ENCODE measurements around the gene C20orf202. TPM values are rescaled to one million over a fixed set of nuclear protein-coding genes. Genes with fewer than 3 reads are reported as not detected.

The C20orf202 gene
- polyA plus RNA-seq (ENCODE audit: insufficient read length in 10 of 10), result under 1 TPM; 0.27 to 0.86 (median 0.49) TPM
- long read RNA-seq, donor 1, result 0 reads
- long read RNA-seq, donor 2, result 0 reads
- long read RNA-seq, donor 3, result 0 reads
- long read RNA-seq, donor 4, result 0 reads
- long read RNA-seq, donor 5, result 0 reads
- long read RNA-seq, donor 6, result 0 reads
- long read RNA-seq, donor 7, result 0 reads
- long read RNA-seq, donor 8, result 0 reads
- long read RNA-seq, donor 9, result 0 reads

DNA sequence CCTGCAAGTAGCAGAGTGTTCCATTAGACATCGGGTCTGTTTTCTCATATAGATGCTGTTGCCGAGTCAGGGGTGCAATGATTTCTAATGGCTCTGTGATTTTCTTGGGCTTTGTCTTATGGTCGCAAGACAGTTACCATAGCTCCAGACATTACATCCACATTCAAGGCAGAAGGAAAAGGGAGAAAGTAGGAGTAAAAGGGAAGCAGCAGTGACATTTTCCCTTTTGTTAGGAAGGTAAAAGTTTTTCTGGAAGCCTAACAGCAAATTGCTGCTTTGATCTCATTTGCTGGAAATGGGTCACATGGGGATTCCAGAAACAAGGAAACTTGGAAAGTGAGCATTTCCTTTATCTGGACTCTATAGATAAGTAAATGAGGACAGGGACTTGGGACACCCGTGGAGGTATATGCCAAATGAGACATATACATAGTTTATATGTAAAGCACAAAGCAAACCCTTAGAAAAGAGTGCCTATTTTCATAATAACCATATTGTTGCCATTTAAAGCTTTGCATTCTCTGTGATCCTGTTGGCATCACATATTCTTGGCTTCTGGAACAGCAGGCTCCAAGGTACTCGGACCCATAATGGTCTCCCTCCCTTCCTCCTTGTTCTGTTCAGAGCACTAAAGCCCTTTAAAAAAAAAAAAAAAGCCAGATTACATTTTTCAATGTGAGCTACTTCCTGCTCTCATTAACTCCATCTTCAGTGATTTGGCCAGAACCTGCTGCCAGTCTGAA, at the start of gene C20orf202:
Gene C20orf202 (plus strand): TSS at position 693 of the 743 bp plus-strand sequence. CDS start 132 bp downstream, outside the sequence.
- DNase-seq, result no peak

DNA sequence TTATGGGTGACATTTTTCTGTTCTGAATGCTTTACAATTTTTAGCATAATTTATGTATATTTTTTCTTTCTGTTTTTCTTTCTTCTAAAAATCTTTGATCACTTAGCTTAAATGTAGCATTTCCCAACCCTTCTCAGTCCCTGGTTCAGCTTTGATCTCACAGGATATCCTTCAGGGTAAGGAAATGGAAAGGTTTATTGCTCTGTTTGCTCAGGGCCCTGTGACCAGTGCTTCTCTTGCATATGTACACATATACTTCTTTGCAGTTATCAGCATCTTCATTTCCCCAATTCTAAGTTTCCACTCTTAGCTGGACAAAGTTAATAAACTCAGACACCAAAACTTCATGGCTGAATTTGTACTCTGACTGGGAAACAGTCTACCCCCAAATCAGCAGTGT, 49.0 kb upstream of the C20orf202 start:
- DNase-seq, result no peak

DNA sequence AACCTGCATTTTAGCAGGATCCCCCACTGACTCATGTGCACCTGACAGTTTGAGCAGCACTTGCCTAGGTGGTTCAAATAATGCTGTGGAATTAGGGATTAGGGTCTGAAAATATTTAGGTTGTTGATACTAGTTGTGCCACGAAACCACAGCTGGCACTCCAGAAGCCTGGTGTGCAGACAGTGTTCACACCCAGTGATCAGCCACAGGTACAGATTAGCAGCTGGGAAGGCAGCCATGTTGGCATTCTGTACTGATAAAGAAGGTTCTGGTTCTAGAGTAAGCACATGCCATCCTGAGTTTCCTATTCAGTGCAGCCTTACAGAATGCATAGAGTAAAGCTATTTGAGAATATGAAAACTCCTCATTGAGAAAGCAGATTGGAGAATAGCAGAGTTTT, 48.6 kb upstream of the C20orf202 start:
- no peak for DNase-seq

DNA sequence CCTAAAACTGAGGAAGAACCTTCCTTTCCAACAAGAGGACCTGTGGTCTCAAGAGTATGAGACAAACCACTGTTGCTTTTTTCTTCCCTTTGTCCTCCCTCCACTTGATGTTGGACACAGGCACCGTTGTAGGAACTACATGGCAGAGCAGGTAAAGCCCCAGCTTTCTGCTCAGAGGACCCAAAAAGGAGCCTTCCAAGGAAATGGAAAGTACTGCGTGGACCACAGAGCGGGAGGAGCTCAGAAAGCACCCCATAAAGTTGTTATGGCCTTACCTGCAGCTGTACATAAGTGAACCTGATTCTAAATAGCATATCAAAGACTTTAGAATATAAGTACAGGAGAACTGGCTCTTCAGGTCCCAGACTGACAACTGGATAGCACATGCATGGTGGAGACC, 47.9 kb upstream of the C20orf202 start:
- no peak for DNase-seq

DNA sequence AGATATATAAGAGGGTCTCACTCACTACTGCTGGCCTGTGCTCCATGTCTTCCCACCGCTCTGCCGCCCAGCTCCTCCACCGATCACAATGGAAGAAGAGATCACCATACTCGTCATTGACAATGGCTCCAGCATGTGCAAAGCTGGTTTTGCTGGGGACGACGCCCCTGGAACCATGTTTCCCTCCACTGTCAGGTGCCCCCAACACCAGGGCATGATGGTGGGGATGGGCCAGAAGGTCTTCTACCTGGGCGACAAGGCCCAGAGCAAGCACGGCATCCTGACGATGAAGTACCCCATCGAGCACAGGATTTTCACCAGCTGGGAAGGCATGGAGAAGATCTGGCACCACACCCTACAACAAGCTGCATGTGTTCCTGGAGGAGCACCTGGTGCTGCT, 42.8 kb upstream of the C20orf202 start:
- no peak for DNase-seq

DNA sequence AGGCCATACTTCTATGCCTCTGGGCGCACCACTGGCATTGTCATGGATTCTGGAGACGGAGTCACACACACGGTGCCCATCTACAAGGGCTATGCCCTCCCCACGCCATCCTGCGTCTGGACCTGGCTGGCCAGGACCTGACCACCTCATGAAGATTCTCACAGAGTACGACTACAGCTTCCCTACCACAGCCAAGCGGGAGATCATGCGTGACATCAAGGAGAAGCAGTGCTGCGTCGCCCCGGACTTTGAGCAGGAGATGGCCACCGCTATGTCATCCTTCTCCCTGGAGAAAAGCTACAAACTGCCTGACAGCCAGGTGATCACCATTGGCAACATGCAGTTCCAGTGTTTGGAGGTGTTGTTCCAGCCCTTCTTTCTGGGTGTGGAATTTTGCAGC, 42.3 kb upstream of the C20orf202 start:
- DNase-seq, result no peak

DNA sequence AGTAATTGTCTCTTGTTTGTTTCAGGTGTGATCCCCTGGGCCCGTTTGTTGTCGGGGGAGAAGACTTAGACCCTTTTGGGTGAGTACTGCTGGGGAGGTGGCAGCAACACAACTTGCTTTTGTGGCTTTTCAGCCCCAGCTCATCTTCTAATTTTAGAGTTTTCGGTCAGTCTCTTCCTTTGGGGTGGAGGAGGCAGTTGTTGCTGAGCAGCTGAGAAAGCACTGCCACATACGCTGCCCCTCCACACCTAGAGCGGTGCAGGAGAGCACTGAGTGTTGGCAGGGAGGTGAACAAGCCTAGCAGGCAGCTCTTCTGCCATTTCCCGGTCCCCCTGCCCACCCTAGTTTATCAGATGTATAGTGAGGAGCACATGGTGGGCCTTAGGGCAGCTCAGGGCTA, 40.1 kb upstream of the C20orf202 start:
- no peak for DNase-seq

DNA sequence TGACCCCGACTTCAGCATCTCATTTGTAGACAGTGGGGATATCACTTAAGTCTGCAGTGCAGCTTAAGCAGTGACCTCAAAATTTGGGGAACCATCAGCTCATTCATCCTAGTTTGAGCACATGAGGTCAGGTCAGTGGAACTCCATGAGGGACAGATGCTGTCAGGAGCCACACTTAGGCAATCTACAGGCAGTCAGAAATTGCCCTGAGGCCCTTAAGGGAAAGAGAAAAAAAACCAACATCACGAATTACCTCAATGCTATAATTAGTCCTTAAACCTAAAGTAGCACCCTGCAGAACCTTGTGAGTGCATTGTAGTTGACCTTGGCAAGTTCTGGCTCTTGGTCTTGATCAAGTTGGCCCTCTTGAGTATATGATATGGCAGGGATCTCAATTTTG, 39.6 kb upstream of the C20orf202 start:
- DNase-seq, result no peak

DNA sequence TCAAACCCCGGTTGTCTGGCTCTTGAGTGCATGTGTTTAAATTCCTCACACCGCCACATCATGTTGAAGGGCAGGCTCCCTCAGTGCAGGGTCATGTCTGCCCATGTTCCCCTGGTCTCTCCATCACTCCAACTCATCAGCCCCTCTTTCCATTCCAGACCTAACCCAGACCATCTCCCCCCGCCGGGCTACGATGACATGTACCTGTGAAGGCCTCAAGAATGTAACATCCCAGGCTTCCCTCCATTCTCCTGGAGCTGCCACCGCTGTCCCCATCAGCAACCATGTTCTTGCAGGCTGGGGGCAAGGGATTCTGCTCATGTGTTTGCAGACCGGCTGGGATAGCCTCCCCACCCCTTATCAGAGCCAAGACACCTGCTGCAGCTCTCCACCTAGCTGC, 38.4 kb upstream of the C20orf202 start:
- DNase-seq, result no peak

DNA sequence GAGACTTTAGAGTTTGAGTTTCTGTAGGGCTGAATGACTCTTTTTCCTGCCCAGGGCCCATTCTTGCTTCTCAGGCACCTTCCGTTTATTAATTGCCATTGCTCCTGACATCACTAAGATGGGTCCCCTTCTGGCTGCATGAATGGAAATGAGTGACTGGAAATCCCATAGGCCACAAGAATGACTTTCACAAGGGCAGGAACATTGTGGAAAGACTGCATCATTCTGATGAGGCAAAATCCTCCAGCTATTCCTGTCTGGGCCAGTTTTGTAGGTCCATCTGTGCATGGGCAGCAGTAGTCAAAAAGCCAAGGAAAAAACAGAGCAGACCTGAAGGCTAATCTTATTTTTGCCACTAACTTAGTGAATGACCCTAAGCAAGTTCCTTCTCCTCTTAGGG, 37.7 kb upstream of the C20orf202 start:
- DNase-seq, result no peak

DNA sequence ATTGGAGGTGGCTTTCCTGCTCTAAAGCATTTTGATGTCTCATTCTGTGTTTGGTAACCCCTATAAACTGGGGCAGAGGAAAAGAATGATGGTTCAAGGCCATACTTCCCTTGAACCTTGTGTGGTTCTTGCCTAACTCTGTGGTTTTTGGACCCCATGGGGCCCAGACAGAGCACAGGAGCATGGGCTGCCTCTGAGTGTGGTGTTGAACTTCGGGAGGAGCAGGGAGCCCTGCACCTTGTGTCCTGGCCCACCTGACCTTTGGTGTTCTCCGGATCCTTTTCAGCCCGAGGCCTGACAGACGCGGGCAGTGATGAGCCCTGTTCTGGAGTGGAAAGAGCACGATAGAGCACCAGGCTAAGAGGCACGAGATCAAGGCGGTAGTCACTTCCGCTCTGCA, 37.3 kb upstream of the C20orf202 start:
- DNase-seq, result no peak

DNA sequence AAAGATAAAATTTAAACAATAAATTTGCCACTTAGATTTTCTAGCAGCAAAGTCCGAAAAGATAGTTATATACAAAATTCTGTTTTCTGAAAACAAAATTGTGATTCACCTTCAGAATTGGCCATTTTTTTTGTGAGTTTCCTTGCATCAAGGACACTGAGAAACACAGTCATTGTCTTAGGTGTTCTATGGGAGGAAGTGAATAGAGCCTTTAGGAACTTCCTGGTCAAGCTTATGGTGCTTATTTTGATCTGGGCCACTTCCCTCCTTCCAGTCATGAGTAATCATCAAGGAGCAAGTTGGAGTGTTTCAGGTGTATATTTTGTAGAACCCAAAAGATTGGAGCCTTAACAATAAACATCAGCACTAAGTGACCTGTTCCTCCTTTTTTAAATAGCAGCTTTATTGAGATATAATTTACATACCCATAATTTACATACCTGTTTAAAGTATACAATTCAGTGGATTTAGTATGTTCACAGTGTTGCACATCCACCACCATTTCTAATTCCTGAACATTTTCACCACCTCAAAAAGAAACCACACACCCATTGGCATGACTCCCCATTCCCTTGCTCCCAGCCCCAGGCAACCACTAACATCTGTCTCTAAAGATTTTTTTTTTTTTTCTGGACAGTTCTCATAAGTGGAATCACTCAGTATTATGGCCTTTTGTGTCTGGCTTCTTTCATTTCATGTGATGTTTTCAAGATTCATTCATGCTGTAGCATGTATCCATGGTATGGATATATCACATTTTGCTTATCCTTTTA, 36.1 kb upstream of the C20orf202 start:
- DNase-seq, result no peak

DNA sequence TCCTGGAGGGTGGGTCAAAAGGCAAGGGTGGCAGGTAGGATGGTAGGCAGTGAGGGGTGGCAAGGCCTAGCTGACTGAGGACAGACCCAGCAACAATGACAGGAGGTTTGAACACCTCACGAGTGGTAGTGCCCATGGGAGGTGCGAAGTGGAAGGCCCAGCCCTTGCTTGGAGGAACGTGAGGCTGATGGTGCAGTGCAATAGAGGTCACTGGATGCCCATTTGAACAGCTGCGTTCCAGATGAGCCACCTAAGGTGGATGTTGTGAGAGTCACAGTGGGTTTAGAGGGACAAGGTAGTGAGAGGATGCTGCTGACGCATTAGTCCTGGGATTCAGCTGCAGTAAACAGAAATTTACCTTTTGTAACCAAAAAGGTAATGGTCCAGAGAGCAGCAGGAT, 34.0 kb upstream of the C20orf202 start:
- DNase-seq, result no peak

DNA sequence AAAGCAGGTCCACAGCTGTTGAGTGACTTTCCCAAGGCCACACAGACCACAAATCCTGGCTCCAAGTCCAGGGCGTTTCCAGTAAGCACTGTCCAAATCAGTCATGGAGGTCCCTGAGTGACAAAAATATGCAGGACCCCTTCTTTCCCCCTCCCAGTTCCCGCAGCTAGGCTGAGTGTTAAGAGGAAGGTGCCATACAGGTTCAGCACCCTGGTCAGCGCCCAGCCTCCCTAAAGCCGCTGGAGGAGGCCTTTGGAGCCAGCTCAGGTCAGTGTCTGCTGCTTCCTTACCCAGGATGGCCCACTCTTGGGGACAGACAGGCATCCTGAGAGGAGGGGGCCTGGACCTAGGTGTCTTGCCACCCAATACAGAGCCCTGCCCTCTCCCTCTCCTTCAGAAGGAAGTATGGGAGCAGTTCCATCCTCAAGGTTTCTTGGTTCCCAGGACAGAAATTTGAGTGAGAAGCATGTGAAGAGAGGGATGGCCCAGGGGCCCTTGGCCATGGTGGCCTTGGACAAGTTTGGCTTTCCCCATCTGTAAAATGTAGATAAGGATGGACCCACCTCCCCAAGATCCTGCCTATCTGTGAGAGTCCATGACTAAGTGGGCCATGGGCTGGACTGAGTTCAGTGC, 31.7 kb upstream of the C20orf202 start:
- peak; percentile 28 to 59 (median 48) for DNase-seq

DNA sequence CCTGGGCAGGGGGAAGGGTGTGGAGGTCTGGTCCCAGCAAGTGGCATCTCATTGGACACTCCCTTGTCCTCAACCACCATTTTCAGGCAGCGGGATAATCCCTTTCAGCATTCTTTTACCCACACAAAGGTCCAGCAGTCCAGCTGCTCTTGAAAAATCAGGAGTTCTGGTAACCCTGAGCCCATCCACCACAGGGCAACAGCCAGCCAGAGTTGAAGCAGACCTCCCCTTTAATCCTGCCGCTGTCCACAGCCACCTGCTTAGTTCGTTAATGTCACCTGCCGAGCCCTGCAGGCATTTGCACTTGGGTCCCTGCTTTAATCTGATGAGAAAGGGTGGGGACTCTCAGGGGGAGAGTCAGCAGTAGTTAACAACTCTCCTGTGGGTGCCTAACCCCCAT, 29.6 kb upstream of the C20orf202 start:
- DNase-seq, result no peak

DNA sequence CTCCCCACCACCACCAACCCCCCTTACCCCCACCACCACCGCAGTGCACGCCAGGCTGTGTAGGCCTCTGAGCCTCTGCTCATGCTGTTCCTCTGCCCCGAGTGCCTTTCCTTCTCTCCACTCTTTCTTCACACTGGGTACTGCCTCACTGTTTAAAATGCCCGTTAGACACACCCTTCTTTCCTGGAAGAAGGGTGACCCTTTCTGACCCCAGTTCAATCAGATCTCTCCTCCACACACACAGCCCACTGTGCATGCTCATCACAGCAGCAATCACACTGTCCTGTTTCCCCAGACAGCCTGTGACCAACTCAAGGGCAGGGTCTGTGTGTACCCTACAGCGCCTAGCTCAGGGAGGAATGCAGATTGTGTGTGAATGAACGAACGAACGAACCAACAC, 28.5 kb upstream of the C20orf202 start:
- no peak for DNase-seq

DNA sequence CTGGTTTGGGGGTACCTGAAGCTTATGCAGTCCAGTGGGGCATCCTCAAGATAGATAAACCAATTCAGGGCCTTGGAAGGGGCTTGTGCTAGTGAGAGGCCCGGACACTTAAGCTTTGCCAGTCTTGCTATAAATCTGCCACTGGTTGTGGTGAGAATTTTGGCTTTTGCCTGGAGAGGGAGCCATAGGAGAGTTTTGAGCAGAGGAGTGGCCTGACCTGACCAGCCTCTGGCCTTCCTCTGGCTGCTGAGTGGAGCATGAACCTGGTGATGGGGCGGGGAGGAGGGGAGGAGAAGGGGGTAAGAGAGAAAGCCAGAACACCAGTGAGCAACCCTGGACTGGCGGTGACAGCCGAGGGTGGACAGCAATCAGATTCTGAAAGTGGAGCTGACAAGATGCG, 25.6 kb upstream of the C20orf202 start:
- DNase-seq, result no peak

DNA sequence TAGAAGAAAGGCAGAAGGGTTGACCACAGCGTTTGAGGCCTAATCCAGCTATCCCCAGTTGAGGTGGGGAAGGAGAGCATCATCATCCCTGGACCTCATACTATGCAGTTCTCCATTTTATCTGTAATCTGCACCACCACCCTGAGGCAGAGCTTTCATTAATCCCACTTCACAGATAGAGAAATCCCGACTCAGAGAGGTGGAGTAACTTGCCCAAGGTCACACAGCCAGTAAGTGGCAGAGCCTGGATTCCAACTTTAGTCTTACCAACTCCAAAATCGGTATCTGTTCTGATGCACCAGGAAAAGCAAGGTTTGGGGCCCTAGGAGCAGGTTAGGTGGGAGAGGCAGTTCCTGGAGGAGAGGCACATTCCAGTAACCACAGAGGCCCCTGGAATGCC, 25.2 kb upstream of the C20orf202 start:
- no peak for DNase-seq

DNA sequence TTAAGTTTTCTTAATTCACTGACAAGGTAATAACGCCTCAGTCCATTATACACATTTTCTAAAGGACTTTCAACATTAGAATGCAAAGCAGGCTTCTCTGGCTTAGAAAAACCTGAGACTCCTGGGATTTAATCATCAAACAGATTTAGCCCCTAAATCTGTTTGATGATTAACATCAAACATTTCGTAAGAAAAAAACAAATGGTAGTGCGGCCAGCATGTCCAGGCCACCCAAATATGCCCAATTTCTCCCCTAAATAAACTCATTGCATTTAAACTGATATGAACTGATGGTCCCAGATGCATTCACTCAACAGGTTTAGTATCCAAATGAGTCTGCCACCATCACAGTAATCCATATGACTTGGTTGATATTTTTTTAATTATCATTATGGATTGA, 24.6 kb upstream of the C20orf202 start:
- DNase-seq, result no peak

DNA sequence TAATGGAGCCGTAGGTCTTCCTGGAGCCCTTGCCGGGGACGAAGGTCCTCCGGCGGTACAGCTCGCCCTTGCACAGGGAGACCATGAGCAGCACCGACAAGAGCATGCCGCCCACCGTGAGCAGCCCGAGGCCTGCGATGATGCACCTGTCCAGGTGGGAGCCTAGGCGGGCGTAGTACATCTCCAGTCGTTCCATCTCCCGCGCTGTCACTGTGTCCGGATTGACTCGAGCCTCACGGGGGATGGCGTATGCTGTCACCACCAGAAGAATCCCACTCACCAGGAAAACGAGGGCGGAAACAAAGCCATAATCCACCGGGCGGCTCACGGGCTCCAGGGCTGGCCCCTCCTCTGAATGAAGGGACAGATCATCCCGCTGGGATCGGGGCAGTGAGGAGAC, 22.3 kb upstream of the C20orf202 start:
- no peak for DNase-seq

DNA sequence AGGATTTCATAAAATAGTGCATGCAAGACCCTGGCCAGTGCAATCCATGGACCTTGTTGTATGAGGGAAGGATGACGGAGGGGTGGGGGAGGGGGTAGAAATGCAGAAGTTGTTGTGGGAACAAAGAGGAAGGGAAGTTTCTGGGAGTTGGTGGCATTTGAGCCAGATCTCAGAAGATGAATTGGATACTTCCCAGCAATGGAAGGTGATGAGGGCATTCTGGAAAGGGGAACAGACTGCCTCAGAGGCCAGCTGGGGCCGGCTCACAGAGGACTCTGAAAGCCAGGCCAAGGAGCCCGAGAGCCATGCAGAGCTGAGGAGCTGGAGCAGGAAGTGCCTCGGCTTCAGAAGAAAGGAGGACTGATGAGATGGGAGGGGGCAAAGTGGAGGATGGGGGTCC, 21.1 kb upstream of the C20orf202 start:
- DNase-seq, result no peak

DNA sequence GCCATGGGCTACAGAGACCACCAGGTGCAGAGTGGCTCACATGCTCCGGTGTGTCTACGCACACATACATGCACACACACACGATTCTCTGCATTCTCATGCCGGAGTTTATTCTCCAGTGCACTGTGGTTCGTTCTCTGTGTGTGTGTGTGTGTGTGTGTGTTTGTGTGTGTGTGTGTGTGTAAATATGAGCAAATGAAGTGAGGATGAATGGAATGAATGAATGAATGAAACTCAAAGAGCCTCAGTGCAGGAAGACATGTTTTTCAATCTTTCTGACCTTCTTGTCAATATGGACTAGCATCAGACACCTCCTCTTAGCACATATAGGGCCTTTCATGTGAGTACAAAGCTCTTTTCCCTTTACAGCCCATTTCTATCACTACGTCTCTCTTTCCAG, 20.1 kb upstream of the C20orf202 start:
- no peak for DNase-seq

DNA sequence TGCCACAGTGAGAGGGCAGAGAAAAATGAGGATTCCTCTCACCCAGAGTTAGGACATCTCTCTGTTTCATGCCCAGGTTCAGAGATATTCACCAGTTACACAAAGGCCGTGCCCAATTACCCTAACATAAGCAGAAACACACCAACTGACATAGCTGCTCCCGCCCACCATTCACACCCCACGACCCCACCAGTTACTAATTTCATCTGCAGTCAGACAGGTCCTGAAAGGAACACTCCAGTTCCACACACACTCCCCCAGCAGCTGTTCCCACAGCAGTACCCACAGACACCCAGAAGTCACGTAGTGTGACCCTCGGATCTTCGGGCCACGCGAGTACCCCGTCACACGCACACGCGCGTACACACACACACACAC, 19.0 kb upstream of the C20orf202 start:
- no peak for DNase-seq

Data from muscle of back (tissue), 13 donors.